Gastroesophageal sphincter (tissue), 3 donors: ENCODE results near the gene SLC6A5.

Source experiments
- CTCF ChIP-seq, 4 experiments: fragments of 200-600 bp in 2 of 4; fragments of 450-650 bp in 2 of 4; sonication (generic) in 1 of 4; IDR thresholded peaks; one replicate each; pipeline ENCODE4 v1.5.1; 2017 to 2019; ENCODE audit warnings: antibody characterized with exemption in 4 of 4, mild to moderate bottlenecking in 2 of 4, moderate library complexity in 2 of 4
- EP300 ChIP-seq: sonication (generic); formaldehyde crosslinking; IDR thresholded peaks from one replicate; pipeline ENCODE4 v1.6.1; 2017; ENCODE audit warnings: antibody characterized with exemption, mild to moderate bottlenecking
- POLR2A ChIP-seq, 2 donors: fragments of 450-650 bp; IDR thresholded peaks; one replicate each; pipeline ENCODE4 v1.6.1; 2017; ENCODE audit warnings: antibody characterized with exemption in 2 of 2, mild to moderate bottlenecking in 2 of 2, moderate library complexity in 1 of 2
- POLR2AphosphoS5 ChIP-seq: sonication (generic); formaldehyde crosslinking; IDR thresholded peaks from one replicate; pipeline ENCODE4 v1.6.1; 2017; ENCODE audit warnings: antibody characterized with exemption

DNA sequence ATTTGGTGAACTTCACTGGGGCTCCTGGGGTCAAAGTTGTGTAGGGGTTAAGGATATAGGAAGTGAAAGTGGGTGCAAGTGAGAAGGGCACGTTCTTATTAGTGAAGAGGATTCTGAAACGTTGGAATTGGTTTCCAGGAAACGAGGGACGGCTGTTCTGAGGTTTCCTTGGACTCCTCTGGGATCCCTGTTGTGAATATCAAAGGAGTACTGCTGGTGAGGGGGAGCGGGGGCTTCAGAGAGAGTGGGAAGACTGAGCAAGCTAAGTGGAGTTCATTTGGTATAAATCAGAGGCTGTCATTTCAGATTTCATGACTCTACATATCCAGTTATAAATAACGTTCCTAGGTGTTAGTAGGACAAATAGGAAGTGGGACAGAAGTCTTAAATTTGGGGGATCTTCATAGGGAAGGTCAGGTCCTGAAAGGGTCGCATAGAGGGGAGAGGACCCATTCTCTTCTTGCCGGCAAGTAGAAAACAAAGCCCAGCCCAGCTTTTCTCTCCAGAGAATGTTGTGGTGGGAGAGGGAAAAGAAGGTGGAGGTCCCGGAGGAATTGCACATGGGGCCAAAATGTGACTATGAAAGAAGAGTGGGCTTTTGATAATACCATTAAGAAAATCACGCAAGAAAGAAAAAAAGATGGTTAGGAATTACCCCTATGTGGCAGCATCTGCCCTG lies 68.9 kb downstream of the SLC6A5 start:
- TF ChIP-seq CTCF (IDR thresholded peaks at IDR 0.05) (no peak), POLR2A (IDR thresholded peaks at IDR 0.05) (no peak), EP300 (no peak), POLR2AphosphoS5 (no peak)
